SK-N-SH (cell line): ENCODE results near the gene TMEM132D.

ENCODE experiments used
- MXI1 ChIP-seq: IDR thresholded peaks from 2 replicates; pipeline ENCODE4 v1.6.1; 2012; ENCODE audit warnings: mild to moderate bottlenecking, low read depth, low read length, improper control_type of control experiment
- POLR2AphosphoS5 ChIP-seq: IDR thresholded peaks from 2 replicates; pipeline ENCODE4 v1.6.1; 2012; ENCODE audit warnings: low read depth, low read length
- SMC3 ChIP-seq: IDR thresholded peaks from 2 replicates; pipeline ENCODE4 v1.6.1; 2012; ENCODE audit warnings: low read depth, low read length, improper control_type of control experiment

DNA sequence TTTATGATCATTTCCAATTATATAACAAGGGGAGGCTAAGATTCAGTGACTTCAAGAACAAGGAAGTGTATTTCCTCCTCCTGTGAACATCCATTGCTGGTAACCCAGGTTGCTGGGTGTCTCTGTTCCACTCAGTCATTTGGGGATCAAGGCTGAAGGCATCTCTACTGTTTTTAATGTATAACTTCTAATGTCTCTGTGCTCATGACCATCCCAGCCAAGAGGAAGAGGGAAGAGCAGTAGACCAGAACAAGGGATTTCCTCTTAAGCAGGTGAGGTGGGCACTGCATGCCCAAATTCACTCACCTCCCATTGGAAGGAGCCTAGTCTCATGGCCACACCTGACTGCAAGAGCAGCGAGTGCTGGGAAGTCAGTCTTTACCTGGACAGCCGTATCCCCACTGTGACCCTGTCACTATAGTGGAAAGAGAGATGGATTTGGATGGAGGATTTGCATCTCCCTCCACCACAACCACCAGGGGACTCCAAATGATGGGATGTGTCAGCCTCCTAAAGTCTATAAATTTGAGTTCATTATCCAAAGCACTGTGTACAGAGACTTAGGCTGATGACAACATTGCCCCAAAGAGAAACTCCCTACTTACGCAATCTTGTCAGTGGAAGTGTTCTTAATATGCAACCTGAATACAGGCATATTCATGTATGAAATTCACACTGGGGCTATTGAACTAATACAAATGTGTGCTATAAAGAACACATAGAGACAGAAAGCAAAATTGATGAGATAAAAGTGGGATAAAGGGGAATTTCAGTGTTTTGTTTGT lies 368.7 kb downstream of the TMEM132D start:
- TF ChIP-seq POLR2AphosphoS5 (no peak), MXI1 (no peak), SMC3 (no peak)
